ENCODE measurements around the gene SRRM2.
A peak's percentile ranks its signal among the peaks of the same experiment; 100 is the strongest.

Gene SRRM2

GRCh38 chr16:2739625-2740430 lies 12.6 kb upstream of the SRRM2 start:
- no peak for DNase-seq (ENCODE audit: low read depth in 2 of 2)

GRCh38 chr16:2740476-2740875 lies 12.0 kb upstream of the SRRM2 start:
- no peak for DNase-seq (ENCODE audit: low read depth in 2 of 2)

- no peak for DNase-seq (ENCODE audit: low read depth in 2 of 2)
These were observed 11.3 kb upstream of the SRRM2 start for GRCh38 chr16:2741168-2741567.

GRCh38 chr16:2742323-2743006 lies 10.0 kb upstream of the SRRM2 start:
- no peak for DNase-seq (ENCODE audit: low read depth in 2 of 2)

GRCh38 chr16:2743007-2743810 lies 9.2 kb upstream of the SRRM2 start:
- no peak for DNase-seq (ENCODE audit: low read depth in 2 of 2)

GRCh38 chr16:2744711-2745110 lies 7.7 kb upstream of the SRRM2 start:
- no peak for DNase-seq (ENCODE audit: low read depth in 2 of 2)

GRCh38 chr16:2745116-2745890 lies 7.1 kb upstream of the SRRM2 start:
- DNase-seq (ENCODE audit: low read depth in 2 of 2) = no peak

GRCh38 chr16:2745961-2746360 lies 6.5 kb upstream of the SRRM2 start:
- DNase-seq (ENCODE audit: low read depth in 2 of 2) = no peak

GRCh38 chr16:2748757-2749455 lies 3.5 kb upstream of the SRRM2 start:
- DNase-seq (ENCODE audit: low read depth in 2 of 2) = no peak

- DNase-seq (ENCODE audit: low read depth in 2 of 2) = no peak
These were observed 3.0 kb upstream of the SRRM2 start for GRCh38 chr16:2749476-2749875.

- no peak for DNase-seq (ENCODE audit: low read depth in 2 of 2)
These were observed 2.5 kb upstream of the SRRM2 start for GRCh38 chr16:2749936-2750335.

GRCh38 chr16:2751577-2752034 lies 832 bp upstream of the SRRM2 start:
- DNase-seq (ENCODE audit: low read depth in 2 of 2) = no peak

- DNase-seq (ENCODE audit: low read depth in 2 of 2) = peak in 1 of 2 donors; percentile 21
These were observed 653 bp downstream of the SRRM2 start for GRCh38 chr16:2752850-2753732.

GRCh38 chr16:2753733-2754020 lies 1.2 kb downstream of the SRRM2 start:
- DNase-seq (ENCODE audit: low read depth in 2 of 2) = no peak

- DNase-seq (ENCODE audit: low read depth in 2 of 2) = no peak
These were observed 2.7 kb downstream of the SRRM2 start for GRCh38 chr16:2755158-2755557.

- no peak for DNase-seq (ENCODE audit: low read depth in 2 of 2)
These were observed 4.0 kb downstream of the SRRM2 start for GRCh38 chr16:2756288-2757015.

GRCh38 chr16:2757344-2757743 lies 4.9 kb downstream of the SRRM2 start:
- no peak for DNase-seq (ENCODE audit: low read depth in 2 of 2)

- DNase-seq (ENCODE audit: low read depth in 2 of 2) = no peak
These were observed 9.0 kb downstream of the SRRM2 start for GRCh38 chr16:2761472-2761871.

GRCh38 chr16:2761886-2762583 lies 9.6 kb downstream of the SRRM2 start:
- no peak for DNase-seq (ENCODE audit: low read depth in 2 of 2)
